Pancreas (tissue), 10 donors: ENCODE data around the gene DAB2IP. TPM values are rescaled to one million over a fixed set of nuclear protein-coding genes. Genes with fewer than 3 reads are reported as not detected.

ENCODE experiments used
- ATAC-seq, 4 donors: fragments of 200-7000 bp; cut with Tn5 transposase; one replicate each; pipeline versions ENCODE4 v1.8.0 to v1.9.1; 2020; ENCODE audit warnings: mild to moderate bottlenecking in 4 of 4, moderate library complexity in 4 of 4
- DNase-seq, 6 donors: peaks; one replicate each; pipeline ENCODE4 v3.0.0-alpha.2; 2020
- FAIRE-seq: peaks from 2 replicates; lab custom pipeline; 2012; peaks lifted over from hg19 to GRCh38; lab: Jason Lieb, UNC
- H3K27ac ChIP-seq, 4 donors: fragments of 200-600 bp; sonication (generic); 1 replicate in 3 of 4; 2 replicates in 1 of 4; pipeline versions ENCODE4 v1.5.0 to v1.8.0; 2020
- H3K27me3 ChIP-seq, 4 donors: fragments of 200-600 bp; one replicate each; pipeline ENCODE4 v1.8.0; 2021
- H3K36me3 ChIP-seq, 3 donors: fragments of 200-600 bp; sonication (generic) in 1 of 3; one replicate each; pipeline versions ENCODE4 v1.5.0 to v1.8.0; 2020 to 2021
- H3K4me1 ChIP-seq, 3 donors: fragments of 200-600 bp; one replicate each; pipeline ENCODE4 v1.8.0; 2021
- H3K4me3 ChIP-seq, 4 donors: fragments of 200-600 bp; sonication (generic) in 2 of 4; one replicate each; pipeline versions ENCODE4 v1.5.0 to v1.8.0; 2020 to 2021
- H3K9me3 ChIP-seq, 4 donors: fragments of 200-600 bp; one replicate each; pipeline ENCODE4 v1.8.0; 2021
- CTCF ChIP-seq, 4 donors: fragments of 200-600 bp; sonication (generic) in 3 of 4; IDR thresholded peaks; one replicate each; pipeline versions ENCODE4 v1.5.0 to v1.8.0; 2021; ENCODE audit warnings: antibody characterized with exemption in 4 of 4
- WGBS, 2 donors: extraction: QIAGEN DNeasy Blood & Tissue Kit; methylation state at CpG; one replicate each; pipeline ENCODE4 v1.1.7; 2013; 5-methylcytosine and 5-hydroxymethylcytosine counted together
- intact Hi-C, 3 donors: fragments of 100-400 bp; cut with DNase I; formaldehyde crosslinking; loops; one replicate each; pipeline versions ENCODE4 v1.11.1 to v1.14.2; 2022
- polyA plus RNA-seq, 2 donors: library from polyadenylated mRNA; stranded (reverse); fragments of 200-250 nt; gene quantifications; one replicate each; pipeline ENCODE4 v1.2.3, GENCODE V29; 2013
- total RNA-seq, 6 donors: library from RNA; stranded (reverse); fragmentation: NEBNext Ultra II Directional in 4 of 6; extraction: Animal tissue kit (Norgen Biotek cat#: 25700) in 4 of 6; gene quantifications; one replicate each; pipeline versions ENCODE4 v1.2.1 to v1.2.4, GENCODE V29; 2021 to 2023
- donor health status: healthy with polysubstance abuse.
- donor health status: DM: no; HTN: no; CAD: no; lungs with moderate emphysema.
- donor health status: DM: no; HTN: no; CAD: no.
- donor health status: control.
- donor health status: control.
- donor health status: Bipolar disorder and iron deficiency.
- donor health status: DM: yes; HTN: yes; CAD: no.
- donor health status: DM: no; HTN: no; CAD: no.
- donor health status: DM: no; HTN: no; CAD: no.
- donor health status: DM: yes; HTN: yes; CAD: no.

Gene DAB2IP
- total and polyA plus RNA-seq, 8 donors: 14.7 to 52.1 (median 25.3) TPM

GRCh38 chr9:121773954-121774714 is 122.7 kb downstream of the DAB2IP start:
- Histone ChIP-seq H3K36me3 (peaks cover 3 to 60% (median 14%) of the 10 kb centered on the region in 3 donors), H3K9me3 (no peaks in the 10 kb centered on the region), H3K4me3 (no peak overlapping the region), H3K27ac (no peak overlapping the region), H3K27me3 (no peaks in the 10 kb centered on the region), H3K4me1 (no peaks in the 10 kb centered on the region)
- TF ChIP-seq CTCF (IDR thresholded peaks at IDR 0.05): no peak
- ATAC-seq (no peak), DNase-seq (peak in 3 of 6 donors; percentile 11 to 66 (median 45)), FAIRE-seq (no peak)
- intact Hi-C loops: no loop called here
- 90% methylated on average over 19 of the region's 19 CpGs for WGBS, 2 donors

GRCh38 chr9:121774715-121775613 is 123.5 kb downstream of the DAB2IP start:
- intact Hi-C loops: no loop called here
- FAIRE-seq (no peak), ATAC-seq (no peak), DNase-seq (peak in 2 of 6 donors; percentile 17 to 42)
- Histone ChIP-seq H3K36me3 (peaks cover 3 to 51% (median 7%) of the 10 kb centered on the region in 3 donors), H3K4me3 (no peak overlapping the region), H3K4me1 (no peaks in the 10 kb centered on the region), H3K27me3 (no peaks in the 10 kb centered on the region), H3K9me3 (no peaks in the 10 kb centered on the region), H3K27ac (no peak overlapping the region)
- WGBS, 2 donors: 91 to 92% methylated on average over 26 of the region's 26 CpGs
- no peak for TF ChIP-seq CTCF (IDR thresholded peaks at IDR 0.05)

GRCh38 chr9:121776001-121776738 is 124.7 kb downstream of the DAB2IP start:
- DNase-seq: peak in 3 of 6 donors; percentile 4 to 52 (median 18)
- H3K4me1 ChIP-seq: no peaks in the 10 kb centered on the region
- no peak for TF ChIP-seq CTCF (IDR thresholded peaks at IDR 0.05)
- no peak overlapping the region for H3K27ac ChIP-seq
- intact Hi-C loops: no loop called here
- no peak overlapping the region for H3K4me3 ChIP-seq
- FAIRE-seq: no peak
- no peaks in the 10 kb centered on the region for H3K27me3 ChIP-seq
- no peaks in the 10 kb centered on the region for H3K9me3 ChIP-seq
- H3K36me3 ChIP-seq: peaks cover 3 to 43% (median 6%) of the 10 kb centered on the region in 3 donors
- WGBS, 2 donors: 96 to 97% methylated on average over 23 of the region's 23 CpGs
- ATAC-seq: no peak

- Histone ChIP-seq H3K4me3 (no peak overlapping the region), H3K9me3 (no peaks in the 10 kb centered on the region), H3K27me3 (no peaks in the 10 kb centered on the region), H3K27ac (no peak overlapping the region), H3K4me1 (no peaks in the 10 kb centered on the region), H3K36me3 (peaks cover 3 to 50% (median 14%) of the 10 kb centered on the region in 3 donors)
- DNase-seq (no peak), FAIRE-seq (no peak), ATAC-seq (no peak)
- intact Hi-C loops: no loop called here
- no peak for TF ChIP-seq CTCF (IDR thresholded peaks at IDR 0.05)
- WGBS, 2 donors: 92 to 94% methylated on average over 8 of the region's 8 CpGs
These were observed 125.6 kb downstream of the DAB2IP start for GRCh38 chr9:121776739-121777637.
